ENCODE results near the gene MX2. TPM values are rescaled to one million over a fixed set of nuclear protein-coding genes. Genes with fewer than 3 reads are reported as not detected.
"Not testable (repeated sequence)": the region's sequence is repeated elsewhere in the genome, so short reads cannot be mapped to it uniquely, and the experiment has no call there.

MX2 gene
- total RNA-seq, 1 donor from 2014 or later = 5.4 TPM

GRCh38 chr21:41407541-41408460 lies 46.0 kb downstream of the MX2 start:
- H3K9me3 Mint-ChIP-seq (ENCODE audit: unreplicated experiment) = no peaks in the 10 kb centered on the region
- no peak overlapping the region for H3K27ac Mint-ChIP-seq (ENCODE audit: unreplicated experiment)
- DNase-seq (ENCODE audit: low spot score) = no peak

GRCh38 chr21:41410361-41410760 lies 48.5 kb downstream of the MX2 start:
- Mint-ChIP-seq H3K4me3 (ENCODE audit: unreplicated experiment) (no peak overlapping the region), H3K36me3 (ENCODE audit: low read depth, unreplicated experiment) (no peaks in the 10 kb centered on the region), H3K27ac (ENCODE audit: unreplicated experiment) (no peak overlapping the region), H3K4me1 (ENCODE audit: unreplicated experiment) (peaks cover 13% of the 10 kb centered on the region), H3K27me3 (ENCODE audit: unreplicated experiment) (peaks cover 4% of the 10 kb centered on the region), H3K9me3 (ENCODE audit: unreplicated experiment) (no peaks in the 10 kb centered on the region)
- no peak for TF ChIP-seq CTCF (IDR thresholded peaks at IDR 0.05; ENCODE audit: unreplicated experiment)
- no peak for DNase-seq (ENCODE audit: low spot score)

More at GRCh38 chr21:41407541-41408460, 46.0 kb downstream of the MX2 start:
- no peaks in the 10 kb centered on the region for H3K36me3 Mint-ChIP-seq (ENCODE audit: low read depth, unreplicated experiment)
- no peak overlapping the region for H3K4me3 Mint-ChIP-seq (ENCODE audit: unreplicated experiment)
- no peak for TF ChIP-seq CTCF (IDR thresholded peaks at IDR 0.05; ENCODE audit: unreplicated experiment)
- H3K27me3 Mint-ChIP-seq (ENCODE audit: unreplicated experiment) = peaks cover 7% of the 10 kb centered on the region
- H3K4me1 Mint-ChIP-seq (ENCODE audit: unreplicated experiment) = peaks cover 13% of the 10 kb centered on the region

GRCh38 chr21:41410767-41411448 lies 49.1 kb downstream of the MX2 start:
- H3K4me1 Mint-ChIP-seq (ENCODE audit: unreplicated experiment) = peaks cover 13% of the 10 kb centered on the region

GRCh38 chr21:41411449-41412089 lies 49.7 kb downstream of the MX2 start:
- Mint-ChIP-seq H3K4me3 (ENCODE audit: unreplicated experiment) (no peak overlapping the region), H3K9me3 (ENCODE audit: unreplicated experiment) (no peaks in the 10 kb centered on the region), H3K36me3 (ENCODE audit: low read depth, unreplicated experiment) (no peaks in the 10 kb centered on the region), H3K27me3 (ENCODE audit: unreplicated experiment) (peaks cover 4% of the 10 kb centered on the region), H3K27ac (ENCODE audit: unreplicated experiment) (no peak overlapping the region), H3K4me1 (ENCODE audit: unreplicated experiment) (peaks cover 13% of the 10 kb centered on the region)
- DNase-seq (ENCODE audit: low spot score) = no peak
- TF ChIP-seq CTCF (IDR thresholded peaks at IDR 0.05; ENCODE audit: unreplicated experiment) = no peak

More at GRCh38 chr21:41410767-41411448, 49.1 kb downstream of the MX2 start:
- Mint-ChIP-seq H3K36me3 (ENCODE audit: low read depth, unreplicated experiment) (no peaks in the 10 kb centered on the region), H3K9me3 (ENCODE audit: unreplicated experiment) (no peaks in the 10 kb centered on the region), H3K27me3 (ENCODE audit: unreplicated experiment) (peaks cover 4% of the 10 kb centered on the region), H3K27ac (ENCODE audit: unreplicated experiment) (no peak overlapping the region), H3K4me3 (ENCODE audit: unreplicated experiment) (no peak overlapping the region)
- TF ChIP-seq CTCF (IDR thresholded peaks at IDR 0.05; ENCODE audit: unreplicated experiment) = no peak
- no peak for DNase-seq (ENCODE audit: low spot score)

GRCh38 chr21:41417505-41417904 lies 55.7 kb downstream of the MX2 start:
- H3K27me3 Mint-ChIP-seq (ENCODE audit: unreplicated experiment); H3K36me3 Mint-ChIP-seq (ENCODE audit: low read depth, unreplicated experiment); DNase-seq (ENCODE audit: low spot score); H3K4me3 Mint-ChIP-seq (ENCODE audit: unreplicated experiment); H3K9me3 Mint-ChIP-seq (ENCODE audit: unreplicated experiment); H3K27ac Mint-ChIP-seq (ENCODE audit: unreplicated experiment): not testable (repeated sequence)
- H3K4me1 Mint-ChIP-seq (ENCODE audit: unreplicated experiment) = peaks cover 10% of the 10 kb centered on the region

Data from endothelial cell (in vitro differentiated cells).